ENCODE measurements around the gene GALNTL6.

- no peak for TF ChIP-seq TAF1 (IDR thresholded peaks at IDR 0.05; ENCODE audit: low read depth)
- TF ChIP-seq POLR2AphosphoS5 (IDR thresholded peaks at IDR 0.05) = no peak
- TF ChIP-seq, protein P1, sequence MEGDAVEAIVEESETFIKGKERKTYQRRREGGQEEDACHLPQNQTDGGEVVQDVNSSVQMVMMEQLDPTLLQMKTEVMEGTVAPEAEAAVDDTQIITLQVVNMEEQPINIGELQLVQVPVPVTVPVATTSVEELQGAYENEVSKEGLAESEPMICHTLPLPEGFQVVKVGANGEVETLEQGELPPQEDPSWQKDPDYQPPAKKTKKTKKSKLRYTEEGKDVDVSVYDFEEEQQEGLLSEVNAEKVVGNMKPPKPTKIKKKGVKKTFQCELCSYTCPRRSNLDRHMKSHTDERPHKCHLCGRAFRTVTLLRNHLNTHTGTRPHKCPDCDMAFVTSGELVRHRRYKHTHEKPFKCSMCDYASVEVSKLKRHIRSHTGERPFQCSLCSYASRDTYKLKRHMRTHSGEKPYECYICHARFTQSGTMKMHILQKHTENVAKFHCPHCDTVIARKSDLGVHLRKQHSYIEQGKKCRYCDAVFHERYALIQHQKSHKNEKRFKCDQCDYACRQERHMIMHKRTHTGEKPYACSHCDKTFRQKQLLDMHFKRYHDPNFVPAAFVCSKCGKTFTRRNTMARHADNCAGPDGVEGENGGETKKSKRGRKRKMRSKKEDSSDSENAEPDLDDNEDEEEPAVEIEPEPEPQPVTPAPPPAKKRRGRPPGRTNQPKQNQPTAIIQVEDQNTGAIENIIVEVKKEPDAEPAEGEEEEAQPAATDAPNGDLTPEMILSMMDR (IDR thresholded peaks at IDR 0.05; ENCODE audit: poor library complexity, severe bottlenecking) = no peak
- TF ChIP-seq EP300 (conservative IDR thresholded peaks at IDR 0.05; ENCODE audit: poor library complexity, severe bottlenecking) = no peak
- no peak for TF ChIP-seq SMC3 (conservative IDR thresholded peaks at IDR 0.05; ENCODE audit: poor library complexity)
- TF ChIP-seq EZH2 (IDR thresholded peaks at IDR 0.05; ENCODE audit: borderline replicate concordance, insufficient read depth, low read length, poor library complexity, severe bottlenecking) = no peak
- no peak for TF ChIP-seq MXI1 (conservative IDR thresholded peaks at IDR 0.05; ENCODE audit: poor library complexity, severe bottlenecking)
- no peak for TF ChIP-seq REST (IDR thresholded peaks at IDR 0.05; ENCODE audit: borderline replicate concordance)
- no peak for TF ChIP-seq RAD21 (conservative IDR thresholded peaks at IDR 0.05)
Observed at GRCh38 chr4:172073590-172073989, 260.4 kb downstream of the GALNTL6 start.
